OCI-LY7 (cell line): ENCODE results near the gene PGP.

Source experiments
- EZH2phosphoT487 ChIP-seq: fragments of 200-600 bp; sonication (generic); IDR thresholded peaks from 2 replicates; pipeline ENCODE4 v1.6.1; 2018; ENCODE audit warnings: low read depth, borderline replicate concordance, mild to moderate bottlenecking, mixed run types, antibody characterized with exemption, low read length, moderate library complexity, mixed read lengths
- TF ChIP-seq, protein P1 (sequence below): fragments of 200-600 bp; sonication (generic); conservative IDR thresholded peaks from 2 replicates; pipeline ENCODE4 v1.5.1; 2014; ENCODE audit warnings: mild to moderate bottlenecking, antibody characterized with exemption, low read length, moderate library complexity, mixed read lengths

DNA sequence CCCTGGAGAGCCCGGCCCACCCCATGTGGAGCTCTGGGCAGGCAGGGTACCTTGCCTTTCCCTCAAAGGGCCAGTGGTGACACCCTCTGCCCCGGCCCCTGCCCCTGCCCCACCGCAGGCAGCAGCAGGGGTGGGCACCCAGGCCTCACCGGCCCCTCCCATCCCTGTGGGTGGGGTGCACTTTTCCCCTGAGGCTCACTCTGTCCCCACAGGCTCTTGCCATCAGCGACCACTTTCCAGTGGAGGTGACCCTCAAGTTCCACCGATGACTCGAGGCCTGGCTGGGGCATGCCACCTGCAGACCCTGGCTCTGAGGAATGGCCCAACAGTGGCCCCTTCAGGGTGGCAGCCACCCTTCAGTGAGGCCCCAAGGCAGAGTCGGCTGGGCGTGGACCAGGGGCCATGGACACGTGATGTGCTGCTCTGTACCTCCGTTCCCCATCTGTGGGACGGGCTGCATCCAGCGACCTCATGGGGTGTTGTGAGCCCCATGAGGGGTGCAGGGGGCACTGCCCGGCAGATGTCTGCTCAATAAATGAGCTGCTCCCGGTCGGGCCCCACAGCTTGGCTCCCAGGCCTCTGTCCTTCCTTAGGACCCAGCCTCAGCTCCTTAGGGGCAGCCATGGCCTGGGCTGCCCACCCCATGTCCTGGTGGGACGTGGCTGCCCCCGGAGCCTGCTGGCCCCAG is 23.7 kb upstream of the PGP start:
- TF ChIP-seq, protein P1, sequence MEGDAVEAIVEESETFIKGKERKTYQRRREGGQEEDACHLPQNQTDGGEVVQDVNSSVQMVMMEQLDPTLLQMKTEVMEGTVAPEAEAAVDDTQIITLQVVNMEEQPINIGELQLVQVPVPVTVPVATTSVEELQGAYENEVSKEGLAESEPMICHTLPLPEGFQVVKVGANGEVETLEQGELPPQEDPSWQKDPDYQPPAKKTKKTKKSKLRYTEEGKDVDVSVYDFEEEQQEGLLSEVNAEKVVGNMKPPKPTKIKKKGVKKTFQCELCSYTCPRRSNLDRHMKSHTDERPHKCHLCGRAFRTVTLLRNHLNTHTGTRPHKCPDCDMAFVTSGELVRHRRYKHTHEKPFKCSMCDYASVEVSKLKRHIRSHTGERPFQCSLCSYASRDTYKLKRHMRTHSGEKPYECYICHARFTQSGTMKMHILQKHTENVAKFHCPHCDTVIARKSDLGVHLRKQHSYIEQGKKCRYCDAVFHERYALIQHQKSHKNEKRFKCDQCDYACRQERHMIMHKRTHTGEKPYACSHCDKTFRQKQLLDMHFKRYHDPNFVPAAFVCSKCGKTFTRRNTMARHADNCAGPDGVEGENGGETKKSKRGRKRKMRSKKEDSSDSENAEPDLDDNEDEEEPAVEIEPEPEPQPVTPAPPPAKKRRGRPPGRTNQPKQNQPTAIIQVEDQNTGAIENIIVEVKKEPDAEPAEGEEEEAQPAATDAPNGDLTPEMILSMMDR: no peak
- no peak for TF ChIP-seq EZH2phosphoT487
